ENCODE measurements around the gene PRKAR1B. TPM values are rescaled to one million over a fixed set of nuclear protein-coding genes. Genes with fewer than 3 reads are reported as not detected.
A peak's percentile ranks its signal among the peaks of the same experiment; 100 is the strongest.

PRKAR1B gene
- total and polyA plus RNA-seq, 8 donors = 4.5 to 45.8 (median 11.1) TPM

DNA sequence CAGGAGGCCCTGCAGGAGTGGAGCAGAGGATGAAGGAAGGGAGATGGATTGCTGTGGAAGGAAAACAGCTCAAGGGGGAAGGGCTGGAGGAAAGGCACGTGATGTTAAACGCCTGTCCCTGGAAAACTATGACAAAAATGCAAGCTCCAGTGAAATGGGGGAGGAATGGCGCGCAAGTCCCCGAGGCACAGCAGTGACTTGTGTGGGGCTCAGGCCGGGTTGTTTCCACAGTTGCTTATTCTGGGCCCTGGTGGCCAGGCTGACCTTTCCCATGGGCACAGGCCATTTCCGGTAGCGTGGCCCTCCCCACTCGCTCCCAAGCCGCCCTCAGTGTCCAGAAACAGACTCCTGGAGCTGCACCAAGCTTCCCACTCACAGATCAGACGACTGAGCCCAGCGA is 139.3 kb downstream of the PRKAR1B start:
- peak in 1 of 2 donors; percentile 74 for DNase-seq
- Histone ChIP-seq H3K27ac (peak overlapping the region in 3 of 5 donors; percentile 19 to 46 (median 22)), H3K36me3 (peaks cover 0 to 16% (median 10%) of the 10 kb centered on the region in 4 donors), H3K9me3 (peaks cover 0 to 3% (median 0%) of the 10 kb centered on the region in 4 donors), H3K4me3 (no peak overlapping the region), H3K27me3 (no peaks in the 10 kb centered on the region), H3K4me1 (peaks cover 0 to 20% (median 8%) of the 10 kb centered on the region in 4 donors)
- intact Hi-C loops (cut with DNase I; ENCODE audit: low total_unique reads) = no loop called here
- TF ChIP-seq POLR2A (IDR thresholded peaks at IDR 0.05) (no peak), POLR2AphosphoS5 (IDR thresholded peaks at IDR 0.05) (peak in 1 of 3 donors; percentile 42)
- 59 to 89% (median 81%) methylated on average over 10 to 12 of the region's 12 CpGs for WGBS, 5 donors

- H3K27me3 ChIP-seq = no peaks in the 10 kb centered on the region
- H3K4me3 ChIP-seq = no peak overlapping the region
- H3K27ac ChIP-seq = no peak overlapping the region
- intact Hi-C loops (cut with DNase I; ENCODE audit: low total_unique reads) = no loop called here
- no peak for TF ChIP-seq CTCF (IDR thresholded peaks at IDR 0.05)
- TF ChIP-seq EP300 (IDR thresholded peaks at IDR 0.05) = no peak
- TF ChIP-seq POLR2A (IDR thresholded peaks at IDR 0.05) = no peak
- TF ChIP-seq POLR2AphosphoS5 (IDR thresholded peaks at IDR 0.05) = no peak
- peaks cover 0 to 16% (median 12%) of the 10 kb centered on the region in 4 donors for H3K36me3 ChIP-seq
- H3K9me3 ChIP-seq = peaks cover 0 to 3% (median 0%) of the 10 kb centered on the region in 4 donors
- DNase-seq = no peak
- WGBS, 5 donors = 87 to 95% (median 92%) methylated on average over 4 of the region's 4 CpGs
- peaks cover 0 to 18% (median 8%) of the 10 kb centered on the region in 4 donors for H3K4me1 ChIP-seq
These were observed 140.6 kb downstream of the PRKAR1B start for GRCh38 chr7:586494-586893.

DNA sequence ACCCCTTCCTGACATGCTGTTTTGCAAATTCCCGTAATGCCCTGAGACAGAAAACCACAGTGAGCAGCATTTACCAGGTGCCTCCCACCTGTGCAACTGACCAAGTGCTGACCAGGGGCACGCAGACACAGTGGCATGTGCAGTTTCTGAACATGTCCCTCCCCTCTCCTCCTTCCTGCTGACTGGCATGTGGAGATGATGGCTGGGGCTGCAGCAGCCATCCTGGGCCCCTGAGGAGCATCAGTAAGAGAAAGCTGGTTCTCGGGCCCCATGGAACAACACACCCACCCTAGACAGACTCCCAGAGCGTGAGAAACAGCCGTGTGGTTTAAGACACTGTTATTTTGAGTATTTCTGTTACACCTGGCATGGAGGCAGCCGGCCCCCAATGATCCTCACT is 141.2 kb downstream of the PRKAR1B start:
- Histone ChIP-seq H3K9me3 (peaks cover 0 to 3% (median 0%) of the 10 kb centered on the region in 4 donors), H3K4me1 (peaks cover 0 to 12% (median 1%) of the 10 kb centered on the region in 4 donors), H3K36me3 (peaks cover 0 to 16% (median 12%) of the 10 kb centered on the region in 4 donors), H3K4me3 (no peak overlapping the region), H3K27ac (no peak overlapping the region), H3K27me3 (no peaks in the 10 kb centered on the region)
- WGBS, 5 donors = 79 to 96% (median 89%) methylated on average over 6 of the region's 6 CpGs
- no peak for DNase-seq
- intact Hi-C loops (cut with DNase I; ENCODE audit: low total_unique reads) = no loop called here
- no peak for TF ChIP-seq EP300 (IDR thresholded peaks at IDR 0.05)
- no peak for TF ChIP-seq POLR2A (IDR thresholded peaks at IDR 0.05)
- no peak for TF ChIP-seq CTCF (IDR thresholded peaks at IDR 0.05)
- TF ChIP-seq POLR2AphosphoS5 (IDR thresholded peaks at IDR 0.05) = no peak

DNA sequence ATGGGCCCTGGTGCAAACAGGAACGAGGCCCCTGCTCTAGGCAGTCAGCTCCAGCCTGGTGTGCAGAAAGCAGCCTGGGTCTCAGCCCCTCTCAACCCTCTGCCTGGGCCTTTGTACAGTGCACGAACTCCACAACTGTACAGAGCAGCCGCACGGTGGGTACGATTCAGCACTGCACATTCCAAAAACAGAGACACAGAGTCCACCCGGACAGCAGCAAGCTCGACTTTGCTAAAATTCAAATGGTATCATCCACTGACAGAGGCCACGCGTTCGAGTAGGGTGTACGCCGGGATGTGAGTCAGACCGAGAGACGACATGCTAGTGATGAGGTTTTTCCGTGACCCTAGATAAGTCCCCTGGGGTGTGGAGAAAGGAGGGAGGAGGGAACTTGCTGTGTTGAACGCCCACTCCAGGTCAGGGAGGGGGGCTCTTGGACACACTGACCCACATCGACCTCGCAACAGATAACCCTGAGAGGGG is 141.8 kb downstream of the PRKAR1B start:
- Histone ChIP-seq H3K4me3 (no peak overlapping the region), H3K27me3 (no peaks in the 10 kb centered on the region), H3K9me3 (peaks cover 0 to 3% (median 0%) of the 10 kb centered on the region in 4 donors), H3K27ac (no peak overlapping the region), H3K4me1 (peaks cover 0 to 8% (median 0%) of the 10 kb centered on the region in 4 donors), H3K36me3 (peaks cover 0 to 16% (median 12%) of the 10 kb centered on the region in 4 donors)
- DNase-seq = no peak
- TF ChIP-seq POLR2AphosphoS5 (IDR thresholded peaks at IDR 0.05) = no peak
- no peak for TF ChIP-seq POLR2A (IDR thresholded peaks at IDR 0.05)
- TF ChIP-seq CTCF (IDR thresholded peaks at IDR 0.05) = no peak
- no peak for TF ChIP-seq EP300 (IDR thresholded peaks at IDR 0.05)
- intact Hi-C loops (cut with DNase I; ENCODE audit: low total_unique reads) = no loop called here
- 70 to 90% (median 81%) methylated on average over 18 of the region's 18 CpGs for WGBS, 5 donors

DNA sequence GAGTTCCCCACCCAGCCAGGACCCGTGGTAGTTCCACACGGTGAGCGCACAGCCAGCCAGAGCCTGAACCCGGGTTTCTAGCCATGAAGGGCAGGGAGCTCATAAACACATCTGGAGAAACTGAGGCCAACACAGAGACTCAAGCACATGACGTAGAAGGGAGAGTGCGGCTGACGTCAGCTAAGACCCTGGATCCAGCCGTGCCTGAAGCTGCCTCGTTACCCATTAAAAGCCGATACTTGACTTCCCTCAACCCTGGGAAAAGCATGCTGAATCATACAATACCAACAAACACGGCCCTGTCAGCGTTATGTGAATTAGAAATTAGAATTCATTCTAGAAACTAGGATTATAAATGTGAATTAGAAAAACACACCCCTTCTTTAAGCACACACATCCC is 142.3 kb downstream of the PRKAR1B start:
- intact Hi-C loops (cut with DNase I; ENCODE audit: low total_unique reads) = no loop called here
- WGBS, 5 donors = 92 to 95% (median 95%) methylated on average over 12 of the region's 12 CpGs
- H3K9me3 ChIP-seq = peaks cover 0 to 3% (median 0%) of the 10 kb centered on the region in 4 donors
- H3K4me1 ChIP-seq = peaks cover 0 to 8% (median 0%) of the 10 kb centered on the region in 4 donors
- no peaks in the 10 kb centered on the region for H3K27me3 ChIP-seq
- no peak for TF ChIP-seq POLR2AphosphoS5 (IDR thresholded peaks at IDR 0.05)
- TF ChIP-seq POLR2A (IDR thresholded peaks at IDR 0.05) = no peak
- no peak for TF ChIP-seq EP300 (IDR thresholded peaks at IDR 0.05)
- TF ChIP-seq CTCF (IDR thresholded peaks at IDR 0.05) = no peak
- peaks cover 0 to 16% (median 12%) of the 10 kb centered on the region in 4 donors for H3K36me3 ChIP-seq
- H3K27ac ChIP-seq = peak overlapping the region in 1 of 5 donors; percentile 33
- no peak for DNase-seq
- H3K4me3 ChIP-seq = no peak overlapping the region

Data from stomach (tissue), 9 donors.